NT2/D1 (cell line): ENCODE data around the gene ACADM.
"Not testable (repeated sequence)": the region's sequence is repeated elsewhere in the genome, so short reads cannot be mapped to it uniquely, and the experiment has no call there.

Experiments
- DNase-seq: peaks from one replicate; pipeline ENCODE4 v3.0.0-alpha.2; 2011; ENCODE audit warnings: low read depth, low spot score
- H3K27me3 ChIP-seq: 2 replicates; pipeline ENCODE4 v1.6.0; 2011; ENCODE audit warnings: mild to moderate bottlenecking; ENCODE audit not compliant: insufficient read length, insufficient read depth
- H3K36me3 ChIP-seq: 2 replicates; pipeline ENCODE4 v1.6.1; 2011; ENCODE audit warnings: mild to moderate bottlenecking, low read length, mixed read lengths; ENCODE audit not compliant: insufficient read depth, insufficient read length
- H3K4me1 ChIP-seq: 2 replicates; pipeline ENCODE4 v1.5.1; 2011; ENCODE audit not compliant: insufficient read depth, insufficient read length
- H3K4me3 ChIP-seq: 2 replicates; pipeline ENCODE4 v1.5.1; 2011; ENCODE audit warnings: low read depth; ENCODE audit not compliant: insufficient read length
- H3K9ac ChIP-seq: 2 replicates; pipeline ENCODE4 v1.6.0; 2011; ENCODE audit warnings: low read depth; ENCODE audit not compliant: insufficient read length
- H3K9me3 ChIP-seq: 2 replicates; pipeline ENCODE4 v1.5.1; 2011; ENCODE audit warnings: mild to moderate bottlenecking, low read length; ENCODE audit not compliant: insufficient read depth
- SUZ12 ChIP-seq: IDR thresholded peaks from 2 replicates; pipeline ENCODE4 v1.6.1; 2011; ENCODE audit not compliant: insufficient read length, insufficient read depth; ENCODE audit errors: extremely low read depth
- YY1 ChIP-seq: IDR thresholded peaks from 2 replicates; pipeline ENCODE4 v1.6.1; 2011; ENCODE audit not compliant: insufficient read length, insufficient read depth
- ZNF274 ChIP-seq: IDR thresholded peaks from 2 replicates; pipeline ENCODE4 v1.6.1; 2011; ENCODE audit warnings: mild to moderate bottlenecking, low read depth, low read length

ACADM gene

GRCh38 chr1:75770761-75771160 is 46.3 kb downstream of the ACADM start:
- DNase-seq: no peak
- Histone ChIP-seq H3K9me3 (no peaks in the 10 kb centered on the region), H3K27me3 (no peaks in the 10 kb centered on the region), H3K36me3 (no peaks in the 10 kb centered on the region), H3K9ac (no peak overlapping the region), H3K4me1 (no peaks in the 10 kb centered on the region), H3K4me3 (no peak overlapping the region)
- TF ChIP-seq YY1 (no peak), SUZ12 (no peak), ZNF274 (no peak)

DNA sequence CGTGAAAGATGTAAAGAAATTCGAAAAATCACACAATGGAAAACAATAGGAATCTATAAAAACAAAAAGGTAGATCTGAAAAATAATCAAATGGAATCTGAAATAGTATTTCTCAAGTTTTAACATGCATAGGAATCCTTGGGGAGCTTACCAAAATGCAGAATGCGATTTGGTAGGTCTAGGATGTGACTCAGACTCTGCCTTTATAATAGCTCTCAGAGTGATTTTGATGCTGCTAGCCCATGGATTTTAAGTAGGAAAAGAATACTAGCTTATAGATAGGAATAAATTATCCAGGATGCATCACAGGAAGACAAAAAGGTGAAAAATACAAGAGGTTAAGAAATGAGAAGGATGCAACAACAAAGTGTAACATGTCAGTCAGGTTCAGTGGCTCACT is 47.5 kb downstream of the ACADM start:
- no peak for TF ChIP-seq YY1
- no peak for TF ChIP-seq SUZ12
- TF ChIP-seq ZNF274: no peak
- Histone ChIP-seq H3K4me1 (no peaks in the 10 kb centered on the region), H3K27me3 (no peaks in the 10 kb centered on the region), H3K4me3 (no peak overlapping the region), H3K9me3 (peaks cover 6% of the 10 kb centered on the region), H3K9ac (no peak overlapping the region), H3K36me3 (no peaks in the 10 kb centered on the region)
- DNase-seq: no peak

- H3K9ac ChIP-seq, DNase-seq, H3K4me3 ChIP-seq, H3K36me3 ChIP-seq, H3K4me1 ChIP-seq, H3K27me3 ChIP-seq: not testable (repeated sequence)
- H3K9me3 ChIP-seq: peaks cover 20% of the 10 kb centered on the region
Observed at GRCh38 chr1:75777812-75778211, 53.3 kb downstream of the ACADM start.

- not testable (repeated sequence) for H3K27me3 ChIP-seq, H3K9ac ChIP-seq, H3K4me3 ChIP-seq, H3K36me3 ChIP-seq, H3K4me1 ChIP-seq, DNase-seq
- peaks cover 20% of the 10 kb centered on the region for H3K9me3 ChIP-seq
Observed at GRCh38 chr1:75778694-75779093, 54.2 kb downstream of the ACADM start.

DNA sequence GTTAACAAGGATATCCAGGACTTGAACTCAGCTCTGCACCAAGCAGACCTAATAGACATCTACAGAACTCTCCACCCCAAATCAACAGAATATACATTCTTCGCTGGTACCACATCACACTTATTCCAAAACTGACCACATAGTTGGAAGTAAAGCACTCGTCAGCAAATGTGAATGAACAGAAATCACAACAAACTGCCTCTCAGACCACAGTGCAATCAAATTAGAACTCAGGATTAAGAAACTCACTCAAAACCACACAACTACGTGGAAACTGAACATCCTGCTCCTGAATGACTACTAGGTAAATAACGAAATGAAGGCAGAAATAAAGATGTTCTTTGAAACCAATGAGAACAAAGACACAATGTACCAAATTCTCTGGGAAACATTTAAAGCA is 55.7 kb downstream of the ACADM start:
- peaks cover 20% of the 10 kb centered on the region for H3K9me3 ChIP-seq
- H3K9ac ChIP-seq, H3K27me3 ChIP-seq, DNase-seq, H3K4me3 ChIP-seq, H3K36me3 ChIP-seq, H3K4me1 ChIP-seq: not testable (repeated sequence)

DNA sequence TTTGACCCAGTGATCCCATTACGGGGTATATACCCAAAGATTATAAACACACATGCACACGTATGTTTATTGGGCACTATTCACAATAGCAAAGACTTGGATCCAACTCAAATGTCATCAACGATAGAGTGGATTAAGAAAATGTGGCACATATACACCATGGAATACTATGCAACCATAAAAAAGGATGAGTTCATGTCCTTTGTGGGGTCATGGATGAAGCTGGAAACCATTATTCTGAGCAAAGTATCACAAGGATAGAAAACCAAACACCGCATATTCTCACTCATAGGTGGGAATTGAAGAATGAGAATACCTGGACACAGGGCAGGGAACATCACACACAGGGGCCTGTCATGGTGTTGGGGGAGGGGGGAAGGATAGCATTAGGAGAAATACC is 59.4 kb downstream of the ACADM start:
- DNase-seq, H3K4me1 ChIP-seq, H3K27me3 ChIP-seq, H3K9me3 ChIP-seq, H3K4me3 ChIP-seq, H3K9ac ChIP-seq: not testable (repeated sequence)
- peaks cover 26% of the 10 kb centered on the region for H3K36me3 ChIP-seq

- no peaks in the 10 kb centered on the region for H3K27me3 ChIP-seq
- H3K9ac ChIP-seq: peak overlapping the region; percentile 100
- DNase-seq: no peak
- peak overlapping the region; percentile 99 for H3K4me3 ChIP-seq
- TF ChIP-seq SUZ12 (no peak), YY1 (no peak), ZNF274 (no peak)
- no peaks in the 10 kb centered on the region for H3K9me3 ChIP-seq
- no peaks in the 10 kb centered on the region for H3K4me1 ChIP-seq
- H3K36me3 ChIP-seq: peaks cover 42% of the 10 kb centered on the region
Observed at GRCh38 chr1:75785320-75785982, 60.9 kb downstream of the ACADM start.

GRCh38 chr1:75785983-75786853 is 61.7 kb downstream of the ACADM start, which contains the start of gene RABGGTB:
Gene RABGGTB (plus strand): TSS chr1:75786256. CDS start chr1:75786272, 16 bp downstream.
- H3K36me3 ChIP-seq: peaks cover 49% of the 10 kb centered on the region
- DNase-seq: peak; percentile 98
- no peaks in the 10 kb centered on the region for H3K27me3 ChIP-seq
- H3K4me3 ChIP-seq: peak within 1 kb of the TSS; percentile 99
- TF ChIP-seq ZNF274 (no peak), YY1 (no peak), SUZ12 (no peak)
- H3K4me1 ChIP-seq: no peaks in the 10 kb centered on the region
- peak within 1 kb of the TSS; percentile 100 for H3K9ac ChIP-seq
- H3K9me3 ChIP-seq: no peaks in the 10 kb centered on the region
